Dedifferentiated amniotic fluid mesenchymal stem cell (primary cell): ENCODE results near the gene ILF3.
"Not testable (repeated sequence)": the region's sequence is repeated elsewhere in the genome, so short reads cannot be mapped to it uniquely, and the experiment has no call there.

ENCODE experiments used
- DNase-seq: peaks from one replicate; pipeline ENCODE4 v3.0.0-alpha.2; 2016; ENCODE audit errors: extremely low spot score

ILF3 gene

DNA sequence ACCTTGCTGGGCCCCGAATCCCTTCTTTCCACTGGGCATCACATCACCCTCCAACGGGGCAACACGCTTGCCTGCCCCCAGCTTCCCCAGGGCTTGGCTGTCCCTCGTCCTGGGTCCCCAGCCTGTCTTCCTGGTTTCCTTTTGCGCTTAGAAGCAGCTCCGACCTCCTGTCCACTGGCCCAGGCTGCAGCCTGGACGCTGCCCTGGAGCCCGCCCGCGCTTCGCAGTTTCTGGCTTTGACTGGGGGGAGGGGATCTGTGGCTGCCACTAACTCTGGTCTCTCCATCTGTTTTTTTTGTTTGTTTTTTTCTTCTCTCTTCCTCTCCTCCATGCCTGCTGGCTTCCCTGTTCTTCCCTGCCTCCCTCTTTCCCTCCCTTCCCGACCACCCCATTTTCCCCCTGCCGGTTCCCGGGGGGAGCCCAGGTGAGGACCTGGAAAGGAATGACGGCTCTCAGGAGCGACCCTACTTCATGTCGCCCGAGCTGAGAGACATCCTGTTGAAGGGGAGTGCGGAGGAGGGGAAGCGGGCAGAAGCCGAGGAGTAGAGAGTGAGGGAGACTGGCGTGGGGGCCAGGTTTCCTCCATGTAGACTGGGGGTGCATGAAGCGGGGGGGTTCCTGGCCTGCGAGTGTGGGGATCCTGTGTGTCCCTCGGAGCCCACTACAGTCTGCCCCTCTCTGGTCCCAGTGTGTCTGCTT, 11.5 kb upstream of the ILF3 start:
- no peak for DNase-seq

GRCh38 chr19:10643172-10643967, 10.8 kb upstream of the ILF3 start:
- DNase-seq: no peak

GRCh38 chr19:10643968-10644259, 10.2 kb upstream of the ILF3 start:
- DNase-seq: no peak

GRCh38 chr19:10644260-10645007, 9.7 kb upstream of the ILF3 start:
- peak; percentile 75 for DNase-seq

DNA sequence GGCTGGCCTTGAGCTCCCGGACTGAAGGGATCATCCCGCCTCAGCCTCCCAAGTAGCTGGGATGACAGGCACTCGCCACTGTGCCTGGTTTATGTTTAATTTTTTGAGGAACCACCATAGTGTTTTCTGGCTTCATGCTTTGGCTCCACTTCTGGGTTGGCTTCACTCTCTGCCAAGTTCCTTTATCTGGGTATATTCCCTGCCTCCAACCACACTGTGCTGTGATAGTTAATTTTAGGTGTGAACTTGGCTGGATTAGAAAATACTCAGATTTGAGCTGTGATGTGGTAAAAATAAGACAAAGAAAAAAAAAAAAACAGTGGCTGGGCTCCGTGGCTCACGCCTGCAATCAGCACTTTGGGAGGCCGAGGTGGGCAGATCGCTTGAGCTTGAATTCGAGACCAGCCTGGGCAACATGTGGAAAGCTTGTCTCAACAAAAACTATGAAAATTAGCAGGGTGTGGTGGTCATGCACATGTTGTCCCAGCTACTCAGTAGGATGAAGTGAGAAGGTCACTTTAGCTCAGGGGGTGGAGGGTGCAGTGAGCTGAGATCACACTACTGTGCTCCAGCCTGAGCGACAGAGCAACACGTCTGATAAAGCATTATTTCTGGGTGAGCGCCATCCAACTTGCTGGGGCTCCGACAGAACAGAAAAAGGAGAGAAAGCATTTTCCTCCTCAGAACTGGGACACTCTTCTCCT, 7.5 kb upstream of the ILF3 start:
- DNase-seq: no peak

- no peak for DNase-seq
These were observed 5.8 kb upstream of the ILF3 start for GRCh38 chr19:10648360-10648759.

- no peak for DNase-seq
These were observed 2.3 kb upstream of the ILF3 start for GRCh38 chr19:10651851-10652250.

DNA sequence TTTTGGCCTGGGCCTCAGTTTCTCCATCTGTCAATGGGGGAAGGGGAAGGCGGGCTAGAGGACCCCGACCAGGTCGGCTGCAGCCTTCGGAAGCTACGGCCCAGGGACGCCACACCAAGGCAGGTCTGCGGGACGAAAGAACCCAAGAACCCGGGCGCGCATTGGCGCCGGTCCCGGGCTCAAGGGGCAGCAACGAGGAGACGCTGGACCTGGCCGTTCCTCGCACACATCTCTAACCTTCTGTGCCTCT, 739 bp upstream of the ILF3 start:
- DNase-seq: no peak

- no peak for DNase-seq
These were observed 687 bp downstream of the ILF3 start for GRCh38 chr19:10654610-10655456.

DNA sequence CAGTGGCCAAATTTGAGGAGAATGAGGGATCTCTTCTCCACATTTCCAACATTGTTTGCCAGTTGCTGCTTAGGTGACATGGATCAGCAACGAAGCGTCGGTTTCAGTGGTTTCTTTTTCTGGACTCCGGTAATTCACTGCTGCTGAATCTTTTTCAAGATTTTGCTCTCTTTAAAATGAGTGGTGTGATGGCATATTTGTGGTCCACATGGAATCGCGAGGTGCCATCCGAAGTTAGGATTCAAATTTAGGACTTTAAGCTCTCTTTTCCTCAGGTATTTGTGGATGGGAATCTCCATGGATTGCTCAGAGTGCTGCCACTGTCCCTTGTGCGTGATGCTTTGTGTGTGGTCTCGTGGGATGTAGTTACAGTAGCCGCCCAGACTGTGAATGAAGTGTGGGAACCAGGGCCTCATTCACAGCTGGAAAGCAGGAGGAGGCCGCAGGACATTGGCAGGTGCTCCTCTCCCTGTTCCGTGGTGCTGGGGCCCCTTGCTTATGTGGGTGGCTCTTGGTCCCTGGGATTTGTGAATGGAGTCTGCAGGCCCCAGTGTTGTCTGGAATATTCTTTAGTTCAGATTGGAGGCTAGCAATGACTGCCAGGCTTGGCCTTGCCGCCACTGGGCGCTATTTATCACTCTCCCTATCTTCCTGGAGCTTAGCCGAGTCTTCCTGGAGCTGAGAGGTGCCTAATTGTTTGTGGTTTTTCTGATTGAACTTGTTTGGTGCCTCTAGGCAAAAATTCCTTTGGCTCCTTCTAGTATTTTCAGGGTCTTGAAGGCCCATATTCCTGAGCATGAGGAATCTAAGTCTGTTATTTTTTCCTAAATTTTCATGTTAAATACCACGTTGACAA, 1.5 kb downstream of the ILF3 start:
- DNase-seq: peak; percentile 15

DNA sequence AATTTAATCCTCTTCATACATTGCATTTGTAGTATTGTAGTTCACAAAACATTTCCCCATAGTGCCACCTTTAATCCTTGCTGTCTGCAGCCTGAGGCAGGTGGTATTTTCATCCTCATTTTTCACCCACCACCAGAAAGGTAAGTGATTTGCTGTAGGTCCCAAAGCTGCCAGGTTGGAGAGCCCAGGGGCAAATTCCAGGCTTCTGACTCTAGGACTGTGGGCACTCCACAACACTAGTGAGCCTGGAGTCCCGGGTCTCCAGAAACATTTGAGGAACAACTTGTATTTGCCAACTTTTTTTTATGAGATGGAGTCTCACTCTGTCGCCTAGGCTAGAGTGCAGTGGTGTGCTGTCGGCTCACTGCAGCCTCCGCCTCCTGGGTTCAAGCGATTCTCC, 6.2 kb downstream of the ILF3 start:
- DNase-seq: no peak

GRCh38 chr19:10661946-10662345, 7.8 kb downstream of the ILF3 start:
- DNase-seq: no peak

DNA sequence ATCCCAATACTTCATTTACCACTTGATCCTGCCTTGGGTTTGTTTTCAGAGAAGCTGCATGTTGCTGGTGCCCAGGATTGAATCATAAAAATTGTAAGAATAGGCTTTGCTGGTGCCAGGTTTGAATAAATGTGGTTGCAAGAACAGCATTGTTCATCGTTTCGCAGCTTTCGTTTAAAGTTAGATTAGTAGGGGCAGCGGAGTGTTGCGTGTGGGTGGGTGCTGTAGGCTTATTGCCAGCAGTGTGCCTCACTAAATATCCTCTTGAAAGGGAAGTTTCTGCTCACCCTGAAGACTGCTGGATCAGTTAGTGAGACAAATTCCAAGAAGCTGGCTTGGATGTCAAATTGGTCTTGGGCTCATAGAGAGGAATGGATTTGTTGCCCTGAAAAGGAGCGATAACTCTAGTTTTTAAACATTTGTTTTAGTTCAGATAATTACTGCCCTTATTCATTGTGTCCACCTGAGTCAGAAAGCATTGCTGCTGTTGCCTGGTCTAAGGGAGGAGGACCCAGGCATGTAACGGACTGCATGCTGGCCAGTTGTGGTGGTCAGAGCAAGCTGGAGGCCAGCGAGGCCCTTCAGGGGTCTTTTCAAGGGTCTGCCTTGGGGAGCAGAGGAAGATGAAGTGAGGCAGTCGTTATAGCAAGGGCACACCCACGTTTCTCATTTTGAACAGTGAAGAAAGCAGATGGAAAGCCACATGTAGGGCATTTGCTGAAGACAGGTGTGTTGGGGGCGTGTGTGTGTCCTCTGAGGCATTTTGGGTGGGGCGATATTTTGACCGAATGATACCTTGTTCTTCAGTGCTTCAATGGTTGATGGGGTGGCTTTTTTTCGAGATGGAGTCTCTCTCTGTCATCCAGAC, 8.5 kb downstream of the ILF3 start:
- DNase-seq: no peak

GRCh38 chr19:10663252-10663563, 9.1 kb downstream of the ILF3 start:
- DNase-seq: not testable (repeated sequence)

GRCh38 chr19:10667867-10668266, 13.7 kb downstream of the ILF3 start:
- DNase-seq: no peak

DNA sequence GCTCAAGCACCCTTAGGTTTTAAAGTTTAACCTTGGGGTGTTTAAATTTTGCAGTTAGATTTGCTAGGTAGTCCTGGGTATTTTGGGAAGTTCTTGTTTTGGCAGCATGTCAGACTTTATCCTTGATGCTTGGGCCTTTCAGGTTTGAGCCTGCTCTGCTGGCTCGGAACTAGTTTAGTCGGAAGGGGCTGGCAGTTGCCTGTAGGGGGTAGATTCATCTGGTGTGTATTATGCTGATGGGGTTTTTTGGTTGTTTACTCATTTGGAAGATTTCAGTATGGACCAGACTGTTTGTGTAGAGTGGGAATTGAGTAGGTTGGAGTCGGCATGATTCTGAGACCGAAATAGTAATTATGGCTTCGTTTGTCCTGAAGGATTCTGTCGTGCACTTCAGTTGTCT, 15.1 kb downstream of the ILF3 start:
- no peak for DNase-seq

DNA sequence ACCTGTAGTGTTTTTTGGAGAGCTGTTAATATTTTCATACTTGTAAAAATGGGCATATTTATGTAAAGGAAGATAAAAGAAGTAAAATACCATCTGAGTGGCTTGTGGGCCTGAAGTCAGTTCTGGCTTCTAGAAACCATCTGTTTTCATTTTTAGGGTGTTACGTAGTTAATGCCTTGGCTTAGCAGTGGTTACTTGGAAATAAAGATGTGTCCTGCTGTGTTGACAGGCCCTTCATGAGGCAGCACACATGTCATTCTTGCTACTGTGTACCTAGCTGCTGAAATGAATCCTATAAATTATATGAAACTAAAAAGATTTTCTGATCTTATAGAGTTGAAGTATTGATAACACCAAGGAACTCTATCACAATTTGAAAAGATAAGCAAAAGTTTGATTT, 16.0 kb downstream of the ILF3 start:
- DNase-seq: no peak

GRCh38 chr19:10670876-10671804, 17.0 kb downstream of the ILF3 start:
- DNase-seq: no peak

- DNase-seq: not testable (repeated sequence)
These were observed 17.8 kb downstream of the ILF3 start for GRCh38 chr19:10671922-10672321.
